NCI-H2081 treated with DMSO at 0.1 percent for 48 hours (cell line): ENCODE measurements around the gene SMTNL2.

Source experiments
- DNase-seq: peaks from one replicate; lab custom pipeline; 2025; lab: John Stamatoyannopoulos, UW

SMTNL2 gene

DNA sequence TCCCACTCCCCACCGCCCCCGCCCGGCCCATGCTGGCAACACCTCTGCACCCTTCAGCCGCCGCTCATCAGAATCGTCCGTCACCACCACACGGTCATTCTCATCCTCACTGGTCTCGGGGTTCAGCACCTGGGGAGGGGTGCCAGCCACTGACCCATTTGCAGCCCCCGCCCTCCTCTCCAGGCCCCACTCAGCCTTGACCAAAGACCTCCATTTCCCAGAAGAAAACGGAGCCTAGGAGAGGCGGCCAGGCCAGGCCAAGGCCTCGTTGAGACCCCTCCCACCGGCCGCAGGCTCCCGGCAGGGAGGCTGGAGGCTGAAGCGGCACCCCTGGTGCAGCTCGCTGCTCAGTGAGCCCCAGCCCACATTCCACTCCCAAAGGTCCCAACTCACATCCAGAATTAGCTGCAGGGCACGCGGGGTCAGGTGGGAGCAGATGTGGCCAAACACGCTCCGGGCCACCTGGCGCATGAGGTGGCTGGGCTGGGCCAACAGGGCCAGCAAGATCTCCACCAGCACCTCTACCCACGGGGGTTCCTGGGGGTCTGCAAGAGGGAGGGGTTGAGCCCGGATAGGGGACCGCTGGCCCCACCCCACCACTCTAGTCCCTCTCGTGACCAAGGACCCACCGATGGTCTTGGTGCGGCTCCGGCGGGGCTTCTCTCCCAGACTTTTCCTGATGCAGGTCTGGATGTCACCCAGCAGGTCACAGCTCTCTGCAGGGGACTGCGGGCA, 38.9 kb upstream of the SMTNL2 start:
- no peak for DNase-seq

GRCh38 chr17:4547118-4547906, 37.0 kb upstream of the SMTNL2 start:
- DNase-seq, result no peak

- no peak for DNase-seq
Measured at GRCh38 chr17:4548061-4548461, 36.3 kb upstream of the SMTNL2 start.

DNA sequence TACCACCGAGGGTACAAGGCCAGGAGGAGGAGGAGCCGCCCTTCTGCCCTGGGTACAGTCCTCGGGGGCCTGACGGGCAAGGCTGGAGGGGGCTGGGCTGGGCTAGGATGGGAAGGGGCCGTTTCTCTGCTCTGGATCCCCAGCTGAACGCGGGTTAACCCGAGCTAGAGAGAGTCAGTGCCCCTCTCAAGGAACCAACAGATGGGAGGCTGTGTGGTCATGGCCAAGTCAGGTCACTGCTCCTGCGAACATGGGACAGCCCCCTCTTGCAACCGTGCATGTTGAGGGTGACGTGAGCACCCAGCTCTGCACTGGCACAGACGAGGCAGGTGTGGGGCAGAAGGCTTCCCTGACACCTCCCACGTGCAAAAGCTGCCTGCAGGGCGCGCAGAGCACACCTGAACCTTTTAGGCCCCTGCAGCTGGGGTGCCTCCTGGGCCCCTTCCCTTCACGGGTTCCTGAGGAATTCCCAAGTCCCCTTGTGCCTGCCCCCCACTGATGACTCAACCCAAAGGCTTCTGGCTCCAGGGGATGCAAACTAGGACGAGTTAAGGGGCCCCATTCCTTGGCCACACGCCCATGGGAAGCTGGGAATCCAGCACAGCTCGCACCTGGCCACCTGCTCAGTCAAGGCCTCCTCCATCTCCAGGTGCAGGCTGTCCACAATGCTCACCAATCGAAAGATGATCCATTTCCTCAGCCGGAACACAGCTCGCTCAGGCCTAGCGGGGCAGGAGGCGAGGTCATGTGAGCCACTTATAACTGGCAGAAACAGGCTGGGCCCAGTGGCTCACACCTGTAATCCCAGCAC, 35.4 kb upstream of the SMTNL2 start:
- no peak for DNase-seq

DNA sequence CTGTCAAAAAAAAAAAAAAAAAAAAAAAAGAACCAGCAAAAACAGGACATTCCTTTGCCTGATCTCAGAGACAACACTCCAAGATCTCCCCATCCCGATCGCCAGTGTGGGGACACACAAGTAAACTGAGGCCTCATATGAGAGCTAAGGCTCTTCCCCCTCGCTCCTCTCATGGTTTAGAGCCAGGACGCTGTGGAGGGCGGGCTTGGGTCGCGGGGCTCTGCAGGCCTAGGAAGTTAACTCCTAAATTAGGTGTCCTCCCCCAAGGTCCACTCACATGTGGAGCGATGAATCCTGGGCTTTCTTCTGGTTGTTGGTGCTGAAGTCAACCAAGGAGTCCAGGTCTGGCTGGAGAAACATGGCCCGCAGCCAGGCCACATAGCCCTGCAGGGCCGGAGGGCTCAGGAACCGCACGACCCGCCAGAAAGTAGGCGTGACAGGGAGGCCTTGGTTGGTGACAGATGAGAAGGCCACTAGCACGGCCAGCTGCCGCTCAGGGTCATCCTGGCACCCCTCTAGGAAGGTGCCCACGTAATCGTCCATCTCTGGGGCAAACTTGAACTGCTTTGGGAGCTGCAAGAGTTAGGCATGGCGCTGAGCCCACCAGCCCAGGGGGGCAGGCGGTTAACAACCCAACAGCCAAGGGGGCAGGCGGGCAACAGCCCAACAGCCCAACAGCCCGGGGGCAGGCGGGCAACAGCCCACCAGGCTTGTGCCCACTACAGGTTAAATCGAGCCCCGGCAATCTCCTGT, 34.4 kb upstream of the SMTNL2 start:
- no peak for DNase-seq

DNA sequence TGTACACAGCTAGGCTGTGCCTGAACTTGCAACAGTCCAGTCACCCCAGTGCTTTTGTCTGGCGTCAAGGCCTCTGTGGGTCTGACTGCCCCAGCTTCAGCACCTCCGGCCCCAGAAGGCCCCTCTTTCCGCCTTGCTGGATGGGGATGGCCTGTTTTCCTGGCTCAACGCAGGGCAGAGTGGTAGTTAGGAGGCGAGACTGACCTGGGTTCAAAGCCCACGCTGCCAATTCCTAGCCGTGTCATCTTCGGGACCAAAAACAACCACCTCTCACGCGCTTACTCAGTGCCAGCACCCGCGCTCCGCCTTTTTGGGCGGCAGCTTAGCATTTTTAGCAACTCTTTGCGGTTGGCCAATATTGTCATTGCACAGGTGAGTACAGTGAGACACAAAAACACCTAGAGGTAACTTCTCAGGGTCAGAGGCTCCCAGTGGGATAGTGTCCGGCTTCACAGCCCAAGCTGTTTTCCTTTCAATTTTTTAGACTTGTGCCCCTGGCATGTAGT, 33.7 kb upstream of the SMTNL2 start:
- no peak for DNase-seq

GRCh38 chr17:4551141-4551540, 33.2 kb upstream of the SMTNL2 start:
- no peak for DNase-seq

DNA sequence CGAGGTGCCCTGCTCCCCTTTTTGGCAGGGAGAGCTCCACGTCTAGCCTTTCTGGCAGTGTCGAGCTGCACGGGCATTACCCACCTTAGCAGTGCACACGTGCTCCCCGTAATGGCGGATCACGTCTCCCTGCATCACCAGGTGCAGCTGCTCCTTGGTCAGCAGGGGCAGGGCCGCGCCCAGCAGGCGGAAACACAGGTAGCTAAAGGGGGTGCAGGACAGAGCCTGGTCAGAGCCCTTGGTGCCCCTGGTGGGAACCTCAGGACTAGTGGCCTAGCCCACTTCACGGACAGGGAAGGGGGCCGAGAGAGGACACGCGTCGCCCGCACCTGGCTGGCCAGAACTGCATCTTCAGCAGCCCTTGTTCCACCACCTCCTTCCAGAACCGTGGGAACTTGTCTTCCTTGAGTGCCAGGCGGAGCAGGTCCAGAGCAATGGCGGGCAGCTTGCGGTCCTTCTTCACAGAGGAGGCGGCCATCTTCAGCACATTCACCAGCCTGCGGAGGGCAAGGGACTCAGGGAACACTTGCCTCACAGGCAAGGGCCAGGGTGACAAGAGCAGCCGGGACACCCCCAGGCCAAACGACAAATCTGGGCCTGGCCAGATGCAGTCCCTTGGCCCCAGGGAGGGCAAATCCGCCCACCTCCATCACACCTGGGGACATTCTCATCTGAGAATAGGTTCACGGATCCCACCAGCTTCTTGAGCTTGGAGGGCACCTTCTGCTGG, 32.4 kb upstream of the SMTNL2 start:
- no peak for DNase-seq

DNA sequence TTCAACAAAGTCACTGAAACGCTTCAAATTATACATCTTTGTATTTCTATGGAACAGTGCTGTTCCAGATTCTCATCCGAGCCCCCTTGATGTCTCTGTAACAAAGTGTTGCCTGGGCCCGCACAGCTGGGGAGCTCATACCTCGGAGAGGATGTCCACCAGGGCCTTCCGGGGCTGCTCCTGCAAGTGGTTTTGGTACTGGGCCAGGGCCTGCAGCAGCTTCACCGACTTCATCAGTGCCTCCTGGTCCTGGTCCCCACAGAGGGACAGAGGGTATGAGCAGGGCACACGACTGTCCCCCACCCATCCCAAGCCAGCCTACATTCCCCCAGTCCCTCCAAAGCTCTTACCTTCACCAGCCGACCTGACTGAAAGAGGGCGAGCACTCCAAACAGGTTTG, 30.7 kb upstream of the SMTNL2 start:
- no peak for DNase-seq

DNA sequence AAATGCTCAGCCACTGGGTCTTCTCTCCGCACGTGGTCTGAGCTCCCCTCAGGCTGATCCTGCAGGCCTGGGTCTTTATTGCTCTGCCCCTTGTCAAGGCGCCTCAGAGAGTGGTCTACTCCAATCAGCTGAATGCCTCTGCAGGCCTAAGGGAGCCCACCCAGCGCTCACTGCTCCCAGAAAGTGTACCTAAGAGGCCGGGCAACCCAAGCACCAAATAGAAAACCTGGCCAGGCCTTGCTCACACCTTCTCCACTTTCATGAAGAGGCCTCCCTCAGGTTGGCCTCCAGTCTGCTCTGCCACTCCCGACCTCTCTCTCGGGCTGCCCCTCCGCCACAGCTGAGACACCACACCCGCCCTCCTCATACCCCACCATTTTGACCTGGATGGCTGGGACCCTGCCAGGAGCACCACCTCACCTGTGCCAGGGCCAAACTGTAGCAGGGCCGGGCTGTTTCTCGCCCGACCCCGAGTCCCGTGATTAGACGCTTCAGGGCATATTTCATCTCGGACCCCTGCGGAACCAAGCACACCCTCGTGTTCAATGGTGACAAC, 29.8 kb upstream of the SMTNL2 start:
- DNase-seq, result no peak

GRCh38 chr17:4554997-4555799, 29.1 kb upstream of the SMTNL2 start, which contains the start of gene MYBBP1A:
MYBBP1A (minus strand) TSS chr17:4555384; CDS start chr17:4555324, 60 bp downstream.
- DNase-seq, result peak; percentile 83

DNA sequence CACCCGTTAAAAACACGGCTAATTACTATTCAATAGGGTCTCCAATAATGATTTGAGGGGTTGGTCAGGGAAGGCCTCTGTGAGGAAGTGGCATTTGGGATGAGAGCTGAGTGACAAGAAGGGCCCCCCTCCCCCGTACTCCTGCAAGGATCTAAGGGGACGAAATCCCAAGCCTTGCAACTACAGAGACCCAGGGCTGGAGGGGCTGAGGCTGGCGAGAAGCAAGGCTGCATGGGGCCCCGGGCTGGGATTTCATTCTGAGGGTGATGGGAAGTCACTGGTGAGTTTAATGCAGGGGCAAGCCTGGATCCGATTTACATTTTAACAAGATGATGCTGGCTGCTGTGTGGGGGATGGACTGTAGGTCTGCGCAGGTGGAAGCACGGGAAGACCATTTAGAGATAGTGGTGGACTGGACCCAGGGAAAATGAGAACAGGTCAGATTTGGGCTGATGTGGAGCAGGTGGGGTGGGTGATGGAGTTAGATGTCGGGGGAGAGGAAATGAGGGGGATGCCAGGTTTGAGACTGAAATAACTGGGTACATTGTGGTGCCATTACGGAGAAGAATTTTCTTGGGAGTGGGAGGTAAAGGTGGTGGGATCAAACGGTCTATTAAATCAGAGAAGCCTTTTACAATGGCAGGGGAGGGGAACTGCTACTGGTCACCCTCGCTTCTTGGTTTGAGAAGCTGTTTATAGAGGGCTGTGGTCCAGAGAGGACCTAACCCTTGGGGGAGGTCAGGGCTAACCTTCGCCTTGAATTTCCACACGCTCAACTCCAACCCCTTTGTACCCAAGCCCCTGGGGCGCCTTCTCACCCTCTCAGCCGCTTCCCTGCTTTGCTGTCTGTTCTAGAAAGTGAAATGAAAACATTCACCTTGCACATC, 28.2 kb upstream of the SMTNL2 start:
- DNase-seq, result no peak

- no peak for DNase-seq
Measured at GRCh38 chr17:4556996-4557395, 27.3 kb upstream of the SMTNL2 start.

GRCh38 chr17:4557626-4558346, 26.5 kb upstream of the SMTNL2 start:
- no peak for DNase-seq

GRCh38 chr17:4558347-4558971, 25.9 kb upstream of the SMTNL2 start:
- DNase-seq, result no peak

DNA sequence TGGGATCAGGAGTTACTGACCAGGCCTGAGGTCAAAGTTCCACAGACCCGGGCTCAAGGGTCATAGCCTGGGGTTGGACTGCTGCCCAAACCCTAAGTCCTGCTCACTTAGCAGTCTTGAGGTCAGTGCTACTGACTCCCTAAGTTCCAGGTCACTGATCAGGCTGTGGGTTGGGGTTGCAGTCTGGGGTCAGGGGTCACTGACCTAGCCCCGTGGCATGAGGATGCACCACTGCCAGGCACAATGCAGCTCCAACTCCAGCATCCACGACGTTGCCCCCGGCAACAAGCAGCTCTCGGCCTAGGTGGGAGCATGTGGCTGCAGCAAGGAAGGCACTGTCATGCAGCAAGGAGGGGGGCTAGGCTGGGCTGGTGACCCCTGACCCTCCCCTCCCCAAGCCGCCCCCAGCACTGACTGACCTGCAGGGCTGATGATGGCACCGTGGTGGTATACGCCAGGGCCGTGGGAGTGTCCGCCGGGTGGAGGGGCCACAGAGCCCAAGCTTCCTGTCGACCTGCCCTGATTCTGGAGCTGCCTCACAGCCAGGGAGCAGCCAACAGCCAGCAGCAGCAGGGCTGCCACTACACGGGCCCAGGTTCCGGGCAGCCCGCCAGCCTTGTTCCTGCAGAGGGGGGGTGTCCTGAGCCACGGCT, 25.1 kb upstream of the SMTNL2 start:
- DNase-seq, result no peak

DNA sequence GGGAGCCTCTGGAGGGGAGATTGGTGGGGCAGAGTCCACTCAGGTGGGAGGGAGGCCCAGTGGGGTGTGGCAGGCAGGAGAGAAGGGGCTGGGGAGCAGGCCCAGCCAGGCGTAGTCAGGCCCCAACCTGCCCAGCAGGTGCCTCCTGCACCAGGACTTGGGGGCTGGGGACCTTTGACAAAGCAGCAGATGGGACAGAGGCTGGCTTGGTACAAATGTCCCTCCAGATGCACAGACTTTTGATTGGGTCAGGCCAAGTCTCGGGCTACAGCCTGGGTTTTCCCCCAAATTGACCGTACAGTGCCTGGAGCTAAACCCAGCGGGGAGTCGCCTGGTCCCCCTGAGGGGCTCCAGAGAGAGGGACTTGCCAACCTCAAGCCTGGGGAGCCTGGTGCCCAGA, 24.4 kb upstream of the SMTNL2 start:
- DNase-seq, result no peak
